IMR-90 (cell line): ENCODE results near the gene ACTL6B. TPM values are rescaled to one million over a fixed set of nuclear protein-coding genes. Genes with fewer than 3 reads are reported as not detected.

Experiments
- ATAC-seq: fragments of 200-7000 bp; cut with Tn5 transposase; 2 replicates; pipeline ENCODE4 v1.9.1; 2020; ENCODE audit warnings: low read depth, mild to moderate bottlenecking, moderate library complexity
- BruUV-seq: library from RNA; stranded (reverse); fragments of 400-500 nt; replicated peaks from 2 replicates; lab custom pipeline; 2021; lab: Mats Ljungman, UMichigan
- CTCF ChIA-PET: fragments of 300-600 bp; formaldehyde crosslinking; extraction: SDS; loops from one replicate; lab custom pipeline; 2021; ENCODE audit warnings: antibody characterized with exemption; lab: Yijun Ruan, JAX
- POLR2A ChIA-PET: fragments of 300-600 bp; sonication (Branson Sonifier 250); formaldehyde crosslinking; loops from one replicate; lab custom pipeline; 2022; ENCODE audit warnings: antibody characterized with exemption; ENCODE audit not compliant: unreplicated experiment; lab: Charles Lee
- DNase-seq: peaks from one replicate; pipeline ENCODE4 v3.0.0; 2013
- H2AFZ ChIP-seq: replicated peaks from 2 replicates; pipeline ENCODE3; 2013; ENCODE audit warnings: low read length, mild to moderate bottlenecking; ENCODE audit not compliant: poor library complexity
- H2AK5ac ChIP-seq: 2 replicates; pipeline ENCODE4 v1.6.1; 2013; ENCODE audit warnings: low read depth, low read length, inconsistent platforms
- H2AK9ac ChIP-seq: replicated peaks from 2 replicates; pipeline ENCODE3; 2013; ENCODE audit warnings: mild to moderate bottlenecking, low read depth, low read length, moderate library complexity; ENCODE audit not compliant: poor library complexity
- H2BK120ac ChIP-seq: 2 replicates; pipeline ENCODE4 v1.6.1; 2013; ENCODE audit warnings: low read depth, low read length, inconsistent platforms
- H2BK15ac ChIP-seq: 3 replicates; pipeline ENCODE4 v1.6.1; 2013; ENCODE audit warnings: low read depth, low read length, inconsistent platforms
- H2BK20ac ChIP-seq: 2 replicates; pipeline ENCODE4 v1.6.1; 2013; ENCODE audit warnings: low read depth, mild to moderate bottlenecking, inconsistent platforms, low read length, moderate library complexity
- H2BK5ac ChIP-seq: 2 replicates; pipeline ENCODE4 v1.6.1; 2013; ENCODE audit warnings: mild to moderate bottlenecking, low read depth, low read length, inconsistent platforms; ENCODE audit not compliant: poor library complexity, severe bottlenecking
- H3K14ac ChIP-seq: replicated peaks from 2 replicates; pipeline ENCODE4 v1.6.1; 2013; ENCODE audit warnings: low read depth, low read length, inconsistent platforms
- H3K18ac ChIP-seq: 2 replicates; pipeline ENCODE4 v1.6.1; 2013; ENCODE audit warnings: low read depth, low read length, control low read depth
- H3K23ac ChIP-seq: 2 replicates; pipeline ENCODE4 v1.6.1; 2013; ENCODE audit warnings: low read depth, low read length, inconsistent platforms
- H3K27ac ChIP-seq: 2 replicates; pipeline ENCODE4 v1.5.1; 2013; ENCODE audit warnings: mild to moderate bottlenecking, control low read depth, low read length; ENCODE audit not compliant: insufficient read depth
- H3K27me3 ChIP-seq: 2 replicates; pipeline ENCODE4 v1.6.1; 2013; ENCODE audit warnings: low read length; ENCODE audit not compliant: control insufficient read depth, insufficient read depth
- H3K36me3 ChIP-seq: 2 replicates; pipeline ENCODE4 v1.6.1; 2013; ENCODE audit warnings: low read length, mixed read lengths; ENCODE audit not compliant: control insufficient read depth, insufficient read depth
- H3K4ac ChIP-seq: 2 replicates; pipeline ENCODE4 v1.6.1; 2013; ENCODE audit warnings: low read depth, low read length, inconsistent platforms
- H3K4me1 ChIP-seq: 2 replicates; pipeline ENCODE4 v1.6.1; 2013; ENCODE audit warnings: low read length, mixed read lengths; ENCODE audit not compliant: control insufficient read depth, insufficient read depth
- H3K4me2 ChIP-seq: 2 replicates; pipeline ENCODE4 v1.6.1; 2013; ENCODE audit warnings: low read depth, mild to moderate bottlenecking, control low read depth, low read length, moderate library complexity
- H3K4me3 ChIP-seq: 2 replicates; pipeline ENCODE4 v1.5.1; 2013; ENCODE audit warnings: low read depth, mild to moderate bottlenecking, control low read depth, low read length, moderate library complexity; ENCODE audit not compliant: insufficient read depth
- H3K56ac ChIP-seq: 2 replicates; pipeline ENCODE4 v1.6.1; 2013; ENCODE audit warnings: low read length, inconsistent platforms; ENCODE audit not compliant: insufficient read depth; ENCODE audit errors: extremely low read depth
- H3K79me1 ChIP-seq, 2 experiments: 2 replicates each; pipeline ENCODE4 v1.6.1; 2013; ENCODE audit warnings: low read length in 2 of 2, inconsistent platforms in 1 of 2, low read depth in 1 of 2
- H3K9ac ChIP-seq: 2 replicates; pipeline ENCODE4 v1.6.1; 2013; ENCODE audit warnings: low read depth, low read length, control low read depth
- H3K9me1 ChIP-seq: 2 replicates; pipeline ENCODE4 v1.6.1; 2013; ENCODE audit warnings: low read length, inconsistent platforms; ENCODE audit not compliant: insufficient read depth
- H3K9me3 ChIP-seq: 2 replicates; pipeline ENCODE4 v1.6.1; 2013; ENCODE audit warnings: low read length; ENCODE audit not compliant: control insufficient read depth, insufficient read depth
- H4K20me1 ChIP-seq: 2 replicates; pipeline ENCODE4 v1.6.1; 2013; ENCODE audit warnings: low read length, inconsistent platforms; ENCODE audit not compliant: insufficient read depth
- H4K5ac ChIP-seq: 2 replicates; pipeline ENCODE4 v1.6.1; 2013; ENCODE audit warnings: mild to moderate bottlenecking, low read depth, low read length, control low read depth
- H4K8ac ChIP-seq, 2 experiments: 2 replicates each; pipeline ENCODE4 v1.6.1; 2013; ENCODE audit warnings: low read depth in 2 of 2, low read length in 2 of 2, control low read depth in 1 of 2, inconsistent platforms in 1 of 2
- H4K91ac ChIP-seq: 2 replicates; pipeline ENCODE4 v1.6.1; 2013; ENCODE audit warnings: low read depth, low read length, inconsistent platforms; ENCODE audit not compliant: insufficient read depth
- CTCF ChIP-seq: conservative IDR thresholded peaks from 2 replicates; pipeline ENCODE4 v1.5.1; 2012; ENCODE audit warnings: mild to moderate bottlenecking, low read depth, low read length, improper control_type of control experiment
- RFX5 ChIP-seq: IDR thresholded peaks from 2 replicates; pipeline ENCODE4 v1.8.0; 2012; ENCODE audit warnings: low read depth, mild to moderate bottlenecking, low read length, moderate library complexity
- WGBS, 2 experiments: methylation state at CpG; one replicate each; pipeline versions ENCODE4 v1.1.5 to v1.1.7; 2013; ENCODE audit warnings: missing lambda C conversion rate in 2 of 2; ENCODE audit not compliant: insufficient read length in 1 of 2; ENCODE audit errors: extremely low coverage in 2 of 2; 5-methylcytosine and 5-hydroxymethylcytosine counted together
- dilution Hi-C: fragments of 300-500 bp; cut with HindIII; formaldehyde crosslinking; loops from one replicate; pipeline ENCODE4 v1.14.3; 2018; ENCODE audit warnings: low sequenced_read_pairs; ENCODE audit not compliant: unreplicated experiment
- in situ Hi-C: fragments of 300-500 bp; cut with MboI; formaldehyde crosslinking; loops from 3 replicates; pipeline ENCODE4 v1.14.3; 2019; ENCODE audit warnings: low sequenced_read_pairs, inconsistent platforms, mixed read lengths
- intact Hi-C: fragments of 100-400 bp; cut with micrococcal nuclease; formaldehyde crosslinking; loops from 2 replicates; pipeline ENCODE4 v1.10.0; 2022
- polyA plus RNA-seq, 3 experiments: library from polyadenylated mRNA; depleted of rRNA; stranded (reverse); fragments of >200 nt; gene quantifications; 2 replicates each; pipeline ENCODE4 v1.2.3, GENCODE V29; 2012; ENCODE audit warnings: low replicate concordance in 1 of 3
- total RNA-seq: library from RNA; depleted of rRNA; stranded (reverse); fragments of >200 nt; gene quantifications from 2 replicates; pipeline ENCODE4 v1.2.3, GENCODE V29; 2012

ACTL6B gene
- total and polyA plus RNA-seq, 2 of the 4 experiments (the other 2 are of a cell fraction): not detected

DNA sequence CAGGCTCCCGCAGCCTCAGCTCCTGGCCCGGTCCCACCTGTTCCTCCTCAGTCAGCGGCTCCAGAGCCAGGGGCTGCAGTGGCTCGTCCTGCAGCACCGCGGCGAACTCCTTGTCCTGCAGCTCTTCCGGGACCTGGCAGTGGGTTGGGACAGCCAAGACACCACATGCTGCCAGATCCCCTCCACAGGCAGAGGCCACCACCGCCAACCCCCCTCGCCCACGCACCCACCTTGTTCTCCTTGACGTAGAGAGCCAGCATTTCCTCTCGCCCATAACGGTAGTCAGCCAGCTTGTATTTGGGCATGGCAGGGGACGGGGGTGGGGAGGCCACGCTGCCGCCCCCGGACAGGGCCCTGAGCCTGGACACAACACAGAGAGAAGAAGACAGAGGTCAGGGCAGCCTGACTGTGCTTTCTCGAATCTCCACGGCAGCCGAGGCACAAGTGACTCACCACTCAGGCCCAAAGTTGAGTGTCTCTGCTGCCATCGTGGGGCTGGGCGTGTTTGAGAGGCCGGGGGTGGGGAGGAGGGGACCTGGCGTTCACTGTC lies 31.6 kb upstream of the ACTL6B start:
- H3K56ac ChIP-seq: no peak overlapping the region
- H3K4me1 ChIP-seq: peaks cover 18% of the 10 kb centered on the region
- no peak overlapping the region for H4K5ac ChIP-seq
- no peak overlapping the region for H3K4me3 ChIP-seq
- no peak overlapping the region for H2BK120ac ChIP-seq
- DNase-seq: peak; percentile 46
- in situ Hi-C loops: no loop called here
- no peak overlapping the region for H3K14ac ChIP-seq
- no peak overlapping the region for H2BK5ac ChIP-seq
- dilution Hi-C loops: no loop called here
- H2AFZ ChIP-seq: no peak overlapping the region
- H3K27me3 ChIP-seq: no peaks in the 10 kb centered on the region
- H2BK15ac ChIP-seq: no peak overlapping the region
- intact Hi-C loops: no loop called here
- H2AK9ac ChIP-seq: no peak overlapping the region
- H3K9ac ChIP-seq: no peak overlapping the region
- no TSS peak for BruUV-seq
- no peaks in the 10 kb centered on the region for H3K9me3 ChIP-seq
- H2BK20ac ChIP-seq: no peak overlapping the region
- H3K79me1 ChIP-seq: peaks cover 23 to 48% of the 10 kb centered on the region in 2 experiments
- H2AK5ac ChIP-seq: no peak overlapping the region
- H3K23ac ChIP-seq: no peak overlapping the region
- no peak overlapping the region for H3K4me2 ChIP-seq
- H3K36me3 ChIP-seq: peaks cover 59% of the 10 kb centered on the region
- TF ChIP-seq RFX5 (no peak), CTCF (0 out of 2 replicates have a peak, but pooled peaks have one; percentile 2)
- ChIA-PET CTCF (no interaction called here), POLR2A (interaction anchor here (0.6 kb wide), 1 partner anchor 11 kb away, joined by 7 read pairs; no protein-coding TSS in a partner anchor)
- H4K8ac ChIP-seq: no peak overlapping the region
- H4K20me1 ChIP-seq: peaks cover 59% of the 10 kb centered on the region
- H4K91ac ChIP-seq: no peak overlapping the region
- H3K18ac ChIP-seq: no peak overlapping the region
- H3K27ac ChIP-seq: no peak overlapping the region
- H3K9me1 ChIP-seq: no peaks in the 10 kb centered on the region
- ATAC-seq: peak; percentile 41; the same call in 1 of the 2 replicates
- H3K4ac ChIP-seq: no peak overlapping the region
- WGBS, 2 experiments: 100% methylated on average over 3 of the region's 25 CpGs; no CpG with 5 or more reads in 1 of the 2 experiments
